OCI-LY1 (cell line): ENCODE results near the gene LINGO3.

Experiments used
- H2AFZ ChIP-seq: fragments of 200-600 bp; sonication (generic), shearing (Covaris generic); 2 replicates; pipeline ENCODE4 v1.6.0; 2014; ENCODE audit warnings: antibody characterized with exemption, mild to moderate bottlenecking, low read length
- H3F3A ChIP-seq: fragments of 200-600 bp; sonication (generic), shearing (Covaris generic); 2 replicates; pipeline ENCODE4 v1.6.0; 2014; ENCODE audit warnings: mild to moderate bottlenecking, antibody characterized with exemption, low read length, moderate library complexity; ENCODE audit not compliant: insufficient read depth
- H3K27ac ChIP-seq: fragments of 200-600 bp; sonication (generic); 2 replicates; pipeline ENCODE4 v1.5.1; 2014; ENCODE audit warnings: low read length, mixed run types, mild to moderate bottlenecking, low read depth; ENCODE audit not compliant: poor library complexity, severe bottlenecking
- H3K27me3 ChIP-seq: fragments of 200-600 bp; sonication (generic); 2 replicates; pipeline ENCODE4 v1.6.0; 2014; ENCODE audit warnings: antibody characterized with exemption, mild to moderate bottlenecking, low read length, moderate library complexity; ENCODE audit not compliant: insufficient read depth
- H3K36me3 ChIP-seq: fragments of 200-600 bp; sonication (generic); 2 replicates; pipeline ENCODE4 v1.6.1; 2014; ENCODE audit warnings: mild to moderate bottlenecking, antibody characterized with exemption, low read length, moderate library complexity, mixed read lengths; ENCODE audit not compliant: insufficient read depth
- H3K4me1 ChIP-seq: fragments of 200-600 bp; sonication (generic); 2 replicates; pipeline ENCODE4 v1.5.1; 2014; ENCODE audit warnings: mild to moderate bottlenecking, low read length, moderate library complexity; ENCODE audit not compliant: insufficient read depth, severe bottlenecking
- H3K4me2 ChIP-seq: fragments of 200-600 bp; sonication (generic), shearing (Covaris generic); 2 replicates; pipeline ENCODE4 v1.6.1; 2014; ENCODE audit warnings: low read length
- H3K4me3 ChIP-seq: fragments of 200-600 bp; sonication (generic); 2 replicates; pipeline ENCODE4 v1.5.1; 2014; ENCODE audit warnings: low read length, low read depth, mild to moderate bottlenecking, mixed read lengths; ENCODE audit not compliant: poor library complexity, severe bottlenecking
- H3K79me2 ChIP-seq: fragments of 200-600 bp; shearing (Covaris generic); 2 replicates; pipeline ENCODE4 v1.6.1; 2016; ENCODE audit warnings: mixed run types, low read length, mixed read lengths; ENCODE audit not compliant: insufficient read depth
- H3K9ac ChIP-seq: fragments of 200-600 bp; sonication (generic), shearing (Covaris generic); 2 replicates; pipeline ENCODE4 v1.6.1; 2014; ENCODE audit warnings: mild to moderate bottlenecking, low read length, mixed read lengths
- H3K9me2 ChIP-seq: fragments of 200-600 bp; sonication (generic), shearing (Covaris generic); 2 replicates; pipeline ENCODE4 v1.6.1; 2014; ENCODE audit warnings: low read depth, mild to moderate bottlenecking, low read length, mixed read lengths
- H3K9me3 ChIP-seq: fragments of 200-600 bp; shearing (Covaris generic); 2 replicates; pipeline ENCODE4 v1.6.1; 2014; ENCODE audit warnings: low read length, mixed read lengths
- H4K20me1 ChIP-seq: fragments of 200-600 bp; sonication (generic), shearing (Covaris generic); 2 replicates; pipeline ENCODE4 v1.6.0; 2016; ENCODE audit warnings: mild to moderate bottlenecking, low read length; ENCODE audit not compliant: insufficient read depth
- CTCF ChIP-seq: fragments of 200-600 bp; sonication (generic), shearing (Covaris generic); IDR thresholded peaks from 2 replicates; pipeline ENCODE4 v1.5.1; 2017; ENCODE audit warnings: mild to moderate bottlenecking, antibody characterized with exemption, low read length, moderate library complexity, mixed read lengths
- EZH2 ChIP-seq: fragments of 200-600 bp; sonication (generic), shearing (Covaris generic); IDR thresholded peaks from 2 replicates; pipeline ENCODE4 v1.8.0; 2017; ENCODE audit warnings: borderline replicate concordance, mixed run types, mild to moderate bottlenecking, antibody characterized with exemption, low read length, moderate library complexity, mixed read lengths

Gene LINGO3

GRCh38 chr19:2345794-2346663, 38.1 kb upstream of the LINGO3 start:
- peaks cover 60% of the 10 kb centered on the region for H3K36me3 ChIP-seq
- no peaks in the 10 kb centered on the region for H3K9me3 ChIP-seq
- H3K4me3 ChIP-seq = no peak overlapping the region
- H3K4me2 ChIP-seq = no peak overlapping the region
- no peaks in the 10 kb centered on the region for H3K79me2 ChIP-seq
- no peaks in the 10 kb centered on the region for H4K20me1 ChIP-seq
- H3K27ac ChIP-seq = no peak overlapping the region
- TF ChIP-seq EZH2 = no peak
- no peak for TF ChIP-seq CTCF
- H3F3A ChIP-seq = no peaks in the 10 kb centered on the region
- no peaks in the 10 kb centered on the region for H3K9me2 ChIP-seq
- no peaks in the 10 kb centered on the region for H3K27me3 ChIP-seq
- H2AFZ ChIP-seq = no peak overlapping the region
- no peak overlapping the region for H3K9ac ChIP-seq
- H3K4me1 ChIP-seq = no peaks in the 10 kb centered on the region

- Histone ChIP-seq H3K27me3 (no peaks in the 10 kb centered on the region), H3K4me1 (no peaks in the 10 kb centered on the region)
These were observed 37.1 kb upstream of the LINGO3 start for GRCh38 chr19:2345076-2345475.

GRCh38 chr19:2344381-2344870, 36.5 kb upstream of the LINGO3 start:
- Histone ChIP-seq H3K9me3 (no peaks in the 10 kb centered on the region), H4K20me1 (no peaks in the 10 kb centered on the region), H3K27me3 (no peaks in the 10 kb centered on the region), H3K79me2 (no peaks in the 10 kb centered on the region), H3K4me3 (no peak overlapping the region), H2AFZ (no peak overlapping the region), H3K4me2 (no peak overlapping the region), H3K9me2 (no peaks in the 10 kb centered on the region), H3K27ac (no peak overlapping the region), H3K4me1 (no peaks in the 10 kb centered on the region), H3K36me3 (peaks cover 59% of the 10 kb centered on the region), H3F3A (no peaks in the 10 kb centered on the region), H3K9ac (no peak overlapping the region)
- no peak for TF ChIP-seq CTCF
- TF ChIP-seq EZH2 = no peak

More at GRCh38 chr19:2345076-2345475, 37.1 kb upstream of the LINGO3 start:
- Histone ChIP-seq H3F3A (no peaks in the 10 kb centered on the region), H3K9me2 (no peaks in the 10 kb centered on the region), H3K4me2 (no peak overlapping the region), H3K27ac (no peak overlapping the region), H3K9me3 (no peaks in the 10 kb centered on the region), H3K79me2 (no peaks in the 10 kb centered on the region), H3K9ac (no peak overlapping the region), H3K36me3 (peaks cover 58% of the 10 kb centered on the region), H2AFZ (no peak overlapping the region), H3K4me3 (no peak overlapping the region), H4K20me1 (no peaks in the 10 kb centered on the region)
- TF ChIP-seq CTCF = no peak
- TF ChIP-seq EZH2 = no peak
